Fibroblast of pulmonary artery (primary cell): Measurements from ENCODE around the gene DTYMK.
"Not testable (repeated sequence)": the region's sequence is repeated elsewhere in the genome, so short reads cannot be mapped to it uniquely, and the experiment has no call there.

Experiments
- DNase-seq: peaks from one replicate; pipeline ENCODE4 v3.0.0-alpha.2; 2010; ENCODE audit warnings: low read depth
- H3K4me3 ChIP-seq: replicated peaks from 2 replicates; pipeline ENCODE4 v1.5.1; 2011; ENCODE audit warnings: low read depth, mild to moderate bottlenecking, control low read depth, low read length, moderate library complexity
- TF ChIP-seq, protein P1 (sequence below): IDR thresholded peaks from 2 replicates; pipeline ENCODE4 v1.5.1; 2011; ENCODE audit warnings: mild to moderate bottlenecking, control low read depth, low read length, inconsistent platforms; ENCODE audit errors: missing control alignments

Gene DTYMK

DNA sequence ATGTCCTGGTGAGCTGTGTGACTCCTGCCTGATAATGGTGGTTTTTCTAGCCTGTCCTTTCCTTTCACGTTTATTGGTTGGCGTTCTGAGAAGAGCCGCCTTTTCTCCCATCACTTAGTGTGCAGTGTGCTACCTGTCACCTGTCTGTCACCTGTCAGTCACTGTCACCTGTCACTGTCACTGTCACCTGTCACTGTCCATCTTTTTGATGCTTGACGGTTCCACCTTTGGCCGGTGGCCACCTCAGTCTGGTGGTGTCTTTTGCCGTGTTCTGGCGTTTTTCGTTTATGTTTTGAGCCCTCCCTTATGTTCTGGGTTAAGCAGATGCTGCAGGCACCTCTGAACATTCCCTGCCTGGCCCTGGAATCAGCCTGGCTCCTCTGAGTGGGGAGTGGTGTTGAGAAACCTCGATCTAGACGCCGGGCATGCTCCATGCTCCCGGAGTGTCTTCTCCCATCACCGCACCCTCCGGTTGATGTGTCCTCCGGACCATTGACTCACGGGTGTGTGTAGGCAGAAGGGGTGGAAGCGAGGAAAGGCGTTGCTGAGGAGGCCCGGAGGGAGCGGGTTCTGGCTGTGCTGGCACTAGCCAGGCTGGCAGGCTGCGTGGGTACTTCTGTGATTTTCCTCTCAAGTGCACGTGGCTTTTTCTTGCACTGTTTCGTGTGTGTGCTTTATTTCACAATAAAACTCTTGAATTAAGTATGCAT, 20.7 kb downstream of the DTYMK start:
- TF ChIP-seq, protein P1, sequence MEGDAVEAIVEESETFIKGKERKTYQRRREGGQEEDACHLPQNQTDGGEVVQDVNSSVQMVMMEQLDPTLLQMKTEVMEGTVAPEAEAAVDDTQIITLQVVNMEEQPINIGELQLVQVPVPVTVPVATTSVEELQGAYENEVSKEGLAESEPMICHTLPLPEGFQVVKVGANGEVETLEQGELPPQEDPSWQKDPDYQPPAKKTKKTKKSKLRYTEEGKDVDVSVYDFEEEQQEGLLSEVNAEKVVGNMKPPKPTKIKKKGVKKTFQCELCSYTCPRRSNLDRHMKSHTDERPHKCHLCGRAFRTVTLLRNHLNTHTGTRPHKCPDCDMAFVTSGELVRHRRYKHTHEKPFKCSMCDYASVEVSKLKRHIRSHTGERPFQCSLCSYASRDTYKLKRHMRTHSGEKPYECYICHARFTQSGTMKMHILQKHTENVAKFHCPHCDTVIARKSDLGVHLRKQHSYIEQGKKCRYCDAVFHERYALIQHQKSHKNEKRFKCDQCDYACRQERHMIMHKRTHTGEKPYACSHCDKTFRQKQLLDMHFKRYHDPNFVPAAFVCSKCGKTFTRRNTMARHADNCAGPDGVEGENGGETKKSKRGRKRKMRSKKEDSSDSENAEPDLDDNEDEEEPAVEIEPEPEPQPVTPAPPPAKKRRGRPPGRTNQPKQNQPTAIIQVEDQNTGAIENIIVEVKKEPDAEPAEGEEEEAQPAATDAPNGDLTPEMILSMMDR, result no peak
- DNase-seq, result no peak
- H3K4me3 ChIP-seq, result no peak overlapping the region

DNA sequence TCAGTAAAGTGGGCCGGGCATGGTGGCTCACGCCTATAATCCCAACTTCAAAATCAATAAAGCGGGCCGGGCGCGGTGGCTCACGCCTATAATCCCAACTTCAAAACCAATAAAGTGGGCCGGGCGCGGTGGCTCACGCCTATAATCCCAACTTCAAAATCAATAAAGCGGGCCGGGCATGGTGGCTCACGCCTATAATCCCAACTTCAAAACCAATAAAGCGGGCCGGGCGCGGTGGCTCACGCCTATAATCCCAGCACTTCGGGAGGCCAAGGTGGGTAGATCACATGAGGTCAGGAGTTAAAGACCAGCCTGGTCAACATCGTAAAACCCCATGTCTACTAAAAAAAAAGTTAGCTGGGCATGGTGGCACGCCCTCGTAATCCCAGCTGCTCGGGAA, 23.9 kb downstream of the DTYMK start:
- DNase-seq, H3K4me3 ChIP-seq: not testable (repeated sequence)

DNA sequence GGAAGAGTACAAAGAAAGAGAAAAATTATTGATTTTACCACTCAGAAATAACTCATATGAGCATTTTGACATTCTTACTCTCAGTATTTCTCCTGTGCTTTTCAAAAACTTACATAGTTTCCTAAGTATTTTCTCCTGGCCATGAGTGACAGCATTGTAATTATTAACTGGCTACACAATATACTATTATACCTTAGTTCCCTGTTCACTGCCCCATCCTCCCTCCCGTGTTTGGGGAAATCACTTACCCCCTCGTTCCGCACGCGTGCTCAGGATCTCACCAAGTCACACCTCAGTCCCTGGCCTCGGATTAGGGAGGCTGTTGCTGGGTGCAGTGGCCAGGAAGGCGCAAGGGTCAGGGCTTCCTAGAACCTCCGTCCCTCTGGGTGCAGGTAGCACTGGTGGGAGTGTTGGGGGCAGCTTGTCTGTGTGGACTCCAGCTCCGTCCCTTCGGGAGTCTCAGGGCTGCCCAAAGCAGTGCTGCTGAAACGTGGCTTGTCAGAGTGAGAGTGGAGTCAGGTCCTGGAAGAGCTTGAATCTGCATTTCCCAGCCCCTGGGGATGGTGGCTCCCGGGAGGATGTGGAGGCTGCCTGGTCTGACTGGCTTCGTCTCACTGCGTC, 25.9 kb downstream of the DTYMK start:
- DNase-seq, result no peak
- TF ChIP-seq, protein P1, result no peak
- H3K4me3 ChIP-seq, result no peak overlapping the region

DNA sequence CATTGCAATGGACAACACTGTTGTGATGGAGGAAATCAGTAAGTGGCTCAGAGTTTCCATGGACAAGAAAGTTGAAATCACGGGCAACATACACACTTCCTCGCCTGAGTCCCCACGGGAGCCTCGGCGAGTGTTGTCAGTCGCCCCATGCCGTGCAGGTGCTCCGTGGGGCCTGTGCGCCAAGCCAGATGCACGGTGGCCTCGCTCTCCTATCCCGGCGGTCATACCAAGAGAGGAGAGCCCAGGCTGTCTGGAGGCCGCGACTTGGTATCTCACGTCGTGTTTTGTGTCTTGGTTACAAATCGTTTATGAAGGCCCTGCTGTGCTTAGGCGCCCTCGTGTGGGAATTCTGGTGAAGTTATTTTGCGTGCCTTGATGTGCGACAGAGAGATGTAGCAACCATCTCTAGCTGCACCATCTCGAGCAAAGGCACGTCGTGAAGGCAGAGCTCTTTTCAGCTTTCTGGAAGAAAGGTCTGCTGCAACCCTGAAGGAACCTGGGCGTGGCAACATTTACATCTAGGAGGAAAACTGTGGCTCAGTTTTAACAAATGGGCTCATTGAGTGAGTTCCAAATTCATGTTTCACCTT, 27.4 kb downstream of the DTYMK start:
- H3K4me3 ChIP-seq, result no peak overlapping the region
- TF ChIP-seq, protein P1, result peak; percentile 82
- DNase-seq, result peak; percentile 87

DNA sequence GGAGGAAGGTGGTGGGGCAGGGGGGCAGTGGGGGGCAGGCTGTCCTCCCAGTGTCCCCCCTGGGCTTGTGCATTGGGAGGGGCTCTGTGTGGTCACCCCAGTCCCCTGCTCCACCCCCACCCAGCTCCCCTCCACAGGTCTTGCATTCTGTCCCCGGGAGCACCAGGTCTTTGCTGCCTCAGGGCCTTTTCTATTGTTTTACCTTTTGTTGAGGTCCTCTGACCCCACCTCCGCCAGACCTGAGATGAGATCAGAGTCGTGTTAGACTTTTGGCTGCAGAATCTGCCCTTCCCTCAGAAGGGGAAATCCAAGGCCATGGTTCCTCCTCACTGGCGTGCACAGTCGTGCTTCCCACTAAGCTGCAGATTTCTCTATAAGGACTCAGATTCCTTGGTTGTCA, 28.3 kb downstream of the DTYMK start:
- H3K4me3 ChIP-seq, result no peak overlapping the region
- DNase-seq, result no peak
- TF ChIP-seq, protein P1, result no peak

DNA sequence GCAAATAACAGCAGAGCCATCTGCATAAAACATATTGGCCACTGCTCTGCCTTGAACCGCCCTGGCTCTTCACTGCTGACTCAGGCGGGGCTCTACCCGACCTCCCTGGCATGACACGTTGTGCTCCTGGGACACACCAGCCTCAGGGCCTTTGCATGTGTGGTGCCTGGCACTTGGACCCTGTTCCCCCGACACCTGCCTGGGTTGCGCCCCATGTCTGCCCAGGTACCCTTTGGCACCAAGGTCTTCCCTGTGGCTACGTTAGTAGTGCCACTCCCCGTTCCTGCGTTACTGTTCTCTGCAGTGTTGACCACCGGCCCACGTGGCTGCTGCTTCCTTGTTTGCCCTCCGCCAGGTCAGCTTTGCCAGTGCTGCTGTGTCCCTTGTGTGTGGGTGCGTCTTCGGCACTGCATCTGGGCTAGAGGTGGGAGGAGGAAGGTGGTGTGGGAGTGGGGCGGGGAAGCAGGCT, 28.8 kb downstream of the DTYMK start:
- no peak overlapping the region for H3K4me3 ChIP-seq
- DNase-seq, result no peak
- TF ChIP-seq, protein P1, result no peak

DNA sequence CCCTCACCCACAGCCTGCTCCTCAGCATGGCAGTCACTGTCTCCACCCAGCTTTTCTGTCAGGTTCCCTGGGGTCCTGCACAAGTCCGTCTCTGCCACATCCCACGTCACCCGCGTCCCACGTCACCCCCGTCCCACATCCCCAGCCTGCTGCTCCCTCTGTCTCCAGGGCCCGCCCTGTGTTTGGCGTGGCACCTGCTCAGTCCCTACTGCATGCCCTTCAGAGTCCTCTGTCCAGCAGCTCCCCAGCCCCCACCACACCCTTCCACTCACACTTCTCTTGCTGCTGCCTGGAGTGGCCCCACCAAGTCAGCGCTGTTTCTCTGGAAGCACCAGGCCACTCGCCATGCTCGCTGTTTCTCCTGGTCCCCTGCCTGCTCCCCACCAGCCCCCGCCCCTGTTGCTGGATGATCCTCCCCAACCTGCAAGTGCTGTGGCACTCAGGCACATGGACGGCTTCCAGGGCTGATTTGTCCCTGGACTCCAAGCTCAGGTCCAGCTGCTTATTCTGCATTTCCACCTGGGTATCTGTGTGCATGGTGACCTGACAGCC, 30.3 kb downstream of the DTYMK start:
- no peak overlapping the region for H3K4me3 ChIP-seq
- TF ChIP-seq, protein P1, result no peak
- DNase-seq, result no peak
